ENCODE results near the gene PTPRQ.
"Not testable (repeated sequence)": the region's sequence is repeated elsewhere in the genome, so short reads cannot be mapped to it uniquely, and the experiment has no call there.

PTPRQ gene

GRCh38 chr12:80443974-80444666 lies at the start of gene PTPRQ:
TSS of gene PTPRQ (plus strand) at chr12:80444235. CDS start at chr12:80444346, 111 bp downstream.
- no peak for DNase-seq

- no peak for DNase-seq
Measured at GRCh38 chr12:80400571-80400991, 43.5 kb upstream of the PTPRQ start.

GRCh38 chr12:80401191-80401590 lies 42.8 kb upstream of the PTPRQ start:
- no peak for DNase-seq

GRCh38 chr12:80404629-80405028 lies 39.4 kb upstream of the PTPRQ start:
- no peak for DNase-seq

- no peak for DNase-seq
Measured at GRCh38 chr12:80406253-80406652, 37.8 kb upstream of the PTPRQ start.

- no peak for DNase-seq
Measured at GRCh38 chr12:80411787-80412186, 32.2 kb upstream of the PTPRQ start.

GRCh38 chr12:80412343-80412953 lies 31.6 kb upstream of the PTPRQ start:
- DNase-seq: no peak

GRCh38 chr12:80413462-80413861 lies 30.6 kb upstream of the PTPRQ start:
- no peak for DNase-seq

GRCh38 chr12:80415466-80415865 lies 28.6 kb upstream of the PTPRQ start:
- no peak for DNase-seq

GRCh38 chr12:80419644-80420043 lies 24.4 kb upstream of the PTPRQ start:
- DNase-seq: no peak

GRCh38 chr12:80420075-80420474 lies 24.0 kb upstream of the PTPRQ start:
- no peak for DNase-seq

GRCh38 chr12:80422550-80422949 lies 21.5 kb upstream of the PTPRQ start:
- no peak for DNase-seq

GRCh38 chr12:80432061-80432460 lies 12.0 kb upstream of the PTPRQ start:
- DNase-seq: no peak

GRCh38 chr12:80441921-80442320 lies 2.1 kb upstream of the PTPRQ start:
- no peak for DNase-seq

- DNase-seq: no peak
Measured at GRCh38 chr12:80442426-80443222, 1.4 kb upstream of the PTPRQ start.

- no peak for DNase-seq
Measured at GRCh38 chr12:80445083-80445793, 1.2 kb downstream of the PTPRQ start.

- no peak for DNase-seq
Measured at GRCh38 chr12:80456513-80456912, 12.5 kb downstream of the PTPRQ start.

- DNase-seq: no peak
Measured at GRCh38 chr12:80460972-80461371, 16.9 kb downstream of the PTPRQ start.

GRCh38 chr12:80461851-80462250 lies 17.8 kb downstream of the PTPRQ start:
- not testable (repeated sequence) for DNase-seq

- DNase-seq: no peak
Measured at GRCh38 chr12:80469681-80470080, 25.6 kb downstream of the PTPRQ start.

- DNase-seq: no peak
Measured at GRCh38 chr12:80470403-80470802, 26.4 kb downstream of the PTPRQ start.

GRCh38 chr12:80472236-80472635 lies 28.2 kb downstream of the PTPRQ start:
- no peak for DNase-seq

GRCh38 chr12:80472911-80473500 lies 29.0 kb downstream of the PTPRQ start:
- no peak for DNase-seq

Data from stimulated activated CD4-positive, alpha-beta T cell treated with anti-CD3 and anti-CD28 coated beads, Interleukin-12 subunit alpha, Interleukin-12 subunit beta, amount 100 ng/mL, for 4 hours (primary cell).